Esophagus squamous epithelium (tissue), 4 donors: ENCODE measurements around the gene CHAF1A.

Source experiments
- CTCF ChIP-seq, 6 experiments: fragments of 450-650 bp in 4 of 6; fragments of 200-600 bp in 2 of 6; sonication (generic) in 2 of 6; IDR thresholded peaks; one replicate each; pipeline ENCODE4 v1.5.1; 2016 to 2019; ENCODE audit warnings: antibody characterized with exemption in 6 of 6, mild to moderate bottlenecking in 4 of 6, moderate library complexity in 4 of 6
- POLR2A ChIP-seq, 4 donors: fragments of 450-650 bp; IDR thresholded peaks; one replicate each; pipeline ENCODE4 v1.6.1; 2017; ENCODE audit warnings: antibody characterized with exemption in 4 of 4, mild to moderate bottlenecking in 4 of 4, moderate library complexity in 3 of 4

GRCh38 chr19:4357921-4358326, 44.5 kb upstream of the CHAF1A start:
- no peak for TF ChIP-seq CTCF (IDR thresholded peaks at IDR 0.05)
- no peak for TF ChIP-seq POLR2A (IDR thresholded peaks at IDR 0.05)
